Right atrium auricular region (tissue), 2 donors: Measurements from ENCODE around the gene DHRS4. TPM values are rescaled to one million over a fixed set of nuclear protein-coding genes. Genes with fewer than 3 reads are reported as not detected.

ENCODE experiments used
- DNase-seq: peaks from one replicate; pipeline ENCODE4 v3.0.0-alpha.2; 2019; ENCODE audit warnings: low spot score
- H3K27ac ChIP-seq, 2 donors: fragments of 200-600 bp; sonication (generic); 1 replicate in 1 of 2; 2 replicates in 1 of 2; pipeline ENCODE4 v1.5.1; 2016 to 2019
- H3K27me3 ChIP-seq, 2 donors: fragments of 200-600 bp; sonication (generic); one replicate each; pipeline versions ENCODE4 v1.5.1 to v1.6.0; 2017 to 2019
- H3K36me3 ChIP-seq: fragments of 200-600 bp; sonication (generic); one replicate; pipeline ENCODE4 v1.5.1; 2016
- H3K4me1 ChIP-seq, 2 donors: fragments of 200-600 bp; sonication (generic); one replicate each; pipeline versions ENCODE4 v1.5.1 to v1.6.0; 2017 to 2019
- H3K4me3 ChIP-seq, 2 donors: fragments of 200-600 bp; sonication (generic); 1 replicate in 1 of 2; 2 replicates in 1 of 2; pipeline ENCODE4 v1.5.1; 2017 to 2019; ENCODE audit warnings: mild to moderate bottlenecking in 1 of 2, moderate library complexity in 1 of 2
- H3K9me3 ChIP-seq, 2 donors: fragments of 200-600 bp; sonication (generic); one replicate each; pipeline ENCODE4 v1.5.1; 2019
- total RNA-seq, 2 donors: library from RNA; depleted of rRNA; stranded (reverse); fragments of >200 nt; gene quantifications; one replicate each; pipeline ENCODE4 v1.1.0, GENCODE V29; 2016
- TF ChIP-seq, protein P1 (sequence below), 2 donors: fragments of 200-600 bp; sonication (generic); IDR thresholded peaks; one replicate each; pipeline ENCODE4 v1.5.1; 2019; ENCODE audit warnings: antibody characterized with exemption in 2 of 2

Gene DHRS4
- total RNA-seq, 2 donors from 2014 or later: 29.6 to 38.8 TPM

GRCh38 chr14:23930742-23931141, 22.8 kb upstream of the DHRS4 start:
- peak; percentile 68 for DNase-seq
- Histone ChIP-seq H3K4me3 (no peak overlapping the region), H3K36me3 (no peaks in the 10 kb centered on the region), H3K27me3 (no peaks in the 10 kb centered on the region), H3K4me1 (peaks cover 0 to 7% of the 10 kb centered on the region in 2 donors), H3K27ac (no peak overlapping the region), H3K9me3 (no peaks in the 10 kb centered on the region)
- TF ChIP-seq, protein P1, sequence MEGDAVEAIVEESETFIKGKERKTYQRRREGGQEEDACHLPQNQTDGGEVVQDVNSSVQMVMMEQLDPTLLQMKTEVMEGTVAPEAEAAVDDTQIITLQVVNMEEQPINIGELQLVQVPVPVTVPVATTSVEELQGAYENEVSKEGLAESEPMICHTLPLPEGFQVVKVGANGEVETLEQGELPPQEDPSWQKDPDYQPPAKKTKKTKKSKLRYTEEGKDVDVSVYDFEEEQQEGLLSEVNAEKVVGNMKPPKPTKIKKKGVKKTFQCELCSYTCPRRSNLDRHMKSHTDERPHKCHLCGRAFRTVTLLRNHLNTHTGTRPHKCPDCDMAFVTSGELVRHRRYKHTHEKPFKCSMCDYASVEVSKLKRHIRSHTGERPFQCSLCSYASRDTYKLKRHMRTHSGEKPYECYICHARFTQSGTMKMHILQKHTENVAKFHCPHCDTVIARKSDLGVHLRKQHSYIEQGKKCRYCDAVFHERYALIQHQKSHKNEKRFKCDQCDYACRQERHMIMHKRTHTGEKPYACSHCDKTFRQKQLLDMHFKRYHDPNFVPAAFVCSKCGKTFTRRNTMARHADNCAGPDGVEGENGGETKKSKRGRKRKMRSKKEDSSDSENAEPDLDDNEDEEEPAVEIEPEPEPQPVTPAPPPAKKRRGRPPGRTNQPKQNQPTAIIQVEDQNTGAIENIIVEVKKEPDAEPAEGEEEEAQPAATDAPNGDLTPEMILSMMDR (IDR thresholded peaks at IDR 0.05): no peak

DNA sequence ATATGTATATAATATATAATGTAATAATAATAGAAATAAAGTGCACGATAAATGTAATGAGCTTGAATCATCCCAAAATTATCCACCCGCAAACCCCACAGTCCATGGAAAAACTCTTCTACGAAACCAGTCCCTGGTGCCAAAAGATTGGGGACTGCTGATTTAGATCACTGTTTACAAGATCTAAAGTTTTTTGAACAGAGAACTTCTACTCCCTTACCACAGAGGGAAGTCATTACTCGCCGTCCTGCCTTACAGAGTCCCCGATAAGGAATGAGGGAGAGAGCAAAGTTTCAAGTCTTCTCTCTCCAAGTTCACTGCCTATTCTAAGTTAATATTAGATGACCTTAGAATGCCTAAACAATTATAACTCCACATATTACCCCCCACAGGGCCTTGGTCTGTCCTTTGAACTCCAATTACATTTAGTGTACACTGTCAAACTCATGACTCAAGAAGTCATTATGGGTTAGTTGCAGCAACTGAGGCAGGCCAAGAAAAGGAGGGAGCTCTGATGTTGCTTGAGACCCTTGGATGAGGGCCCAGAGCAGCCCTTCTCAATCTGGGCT, 21.8 kb upstream of the DHRS4 start:
- H3K36me3 ChIP-seq: no peaks in the 10 kb centered on the region
- no peak overlapping the region for H3K27ac ChIP-seq
- H3K27me3 ChIP-seq: no peaks in the 10 kb centered on the region
- DNase-seq: no peak
- TF ChIP-seq, protein P1 (IDR thresholded peaks at IDR 0.05): no peak
- no peak overlapping the region for H3K4me3 ChIP-seq
- H3K9me3 ChIP-seq: no peaks in the 10 kb centered on the region
- peaks cover 0 to 7% of the 10 kb centered on the region in 2 donors for H3K4me1 ChIP-seq

- Histone ChIP-seq H3K4me3 (no peak overlapping the region), H3K9me3 (no peaks in the 10 kb centered on the region), H3K27me3 (no peaks in the 10 kb centered on the region), H3K36me3 (no peaks in the 10 kb centered on the region), H3K4me1 (peaks cover 0 to 7% of the 10 kb centered on the region in 2 donors), H3K27ac (no peak overlapping the region)
- no peak for DNase-seq
- TF ChIP-seq, protein P1 (IDR thresholded peaks at IDR 0.05): no peak
Measured at GRCh38 chr14:23932639-23933038, 20.9 kb upstream of the DHRS4 start.

DNA sequence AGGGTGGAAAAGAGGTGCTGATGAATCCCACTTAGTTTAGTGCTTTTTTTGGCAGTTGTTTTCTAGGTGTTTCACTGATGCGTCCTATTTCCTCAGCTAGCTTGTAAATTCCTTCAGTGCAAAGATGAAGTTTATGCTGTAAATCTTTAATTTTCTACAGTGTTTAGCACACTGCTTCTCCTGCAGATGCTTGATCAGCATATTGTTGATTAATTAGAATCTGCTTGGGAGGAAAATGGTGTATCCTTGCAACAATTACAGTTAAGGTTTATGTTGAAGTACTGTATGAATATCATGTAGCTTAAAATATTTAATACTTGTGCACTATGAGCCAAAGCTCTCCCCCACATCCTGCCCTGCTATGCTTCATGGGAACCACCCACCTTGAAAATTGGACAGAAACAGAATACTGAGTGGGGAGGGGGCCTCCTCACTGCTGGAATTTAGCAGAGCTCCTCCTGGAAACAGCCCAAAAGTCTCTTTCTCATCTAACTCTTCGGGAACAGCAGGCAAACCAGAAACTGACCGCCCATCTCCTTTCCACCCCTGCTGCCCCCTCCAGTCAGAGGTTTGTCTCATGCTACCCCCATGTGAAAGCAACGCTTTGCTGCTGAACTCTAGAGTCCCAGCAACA, 20.3 kb upstream of the DHRS4 start:
- Histone ChIP-seq H3K4me1 (peaks cover 0 to 7% of the 10 kb centered on the region in 2 donors), H3K27me3 (no peaks in the 10 kb centered on the region), H3K9me3 (no peaks in the 10 kb centered on the region), H3K27ac (no peak overlapping the region), H3K36me3 (no peaks in the 10 kb centered on the region), H3K4me3 (no peak overlapping the region)
- TF ChIP-seq, protein P1 (IDR thresholded peaks at IDR 0.05): no peak
- no peak for DNase-seq

DNA sequence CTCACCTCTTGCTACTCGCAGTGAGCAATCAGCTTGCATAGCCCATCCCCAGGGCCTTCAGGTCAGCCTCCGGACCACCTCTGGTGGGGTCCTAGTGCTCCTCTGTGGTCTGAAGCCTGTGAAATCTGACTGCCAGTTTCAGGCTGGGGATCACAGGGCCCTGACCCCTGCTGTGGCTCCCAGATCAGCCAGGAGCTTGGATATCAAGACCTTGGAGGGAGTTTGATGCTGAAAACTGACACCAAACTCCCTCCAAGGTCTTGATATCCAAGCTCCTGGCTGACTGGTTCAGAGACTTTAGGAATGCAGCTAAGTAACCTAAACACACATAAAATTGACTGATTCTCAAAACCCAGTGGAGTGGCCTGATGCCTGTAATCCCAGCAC, 19.8 kb upstream of the DHRS4 start:
- H3K27ac ChIP-seq: no peak overlapping the region
- no peaks in the 10 kb centered on the region for H3K9me3 ChIP-seq
- no peak for DNase-seq
- H3K4me1 ChIP-seq: peaks cover 0 to 7% of the 10 kb centered on the region in 2 donors
- no peak overlapping the region for H3K4me3 ChIP-seq
- TF ChIP-seq, protein P1 (IDR thresholded peaks at IDR 0.05): no peak
- H3K27me3 ChIP-seq: no peaks in the 10 kb centered on the region
- no peaks in the 10 kb centered on the region for H3K36me3 ChIP-seq

DNA sequence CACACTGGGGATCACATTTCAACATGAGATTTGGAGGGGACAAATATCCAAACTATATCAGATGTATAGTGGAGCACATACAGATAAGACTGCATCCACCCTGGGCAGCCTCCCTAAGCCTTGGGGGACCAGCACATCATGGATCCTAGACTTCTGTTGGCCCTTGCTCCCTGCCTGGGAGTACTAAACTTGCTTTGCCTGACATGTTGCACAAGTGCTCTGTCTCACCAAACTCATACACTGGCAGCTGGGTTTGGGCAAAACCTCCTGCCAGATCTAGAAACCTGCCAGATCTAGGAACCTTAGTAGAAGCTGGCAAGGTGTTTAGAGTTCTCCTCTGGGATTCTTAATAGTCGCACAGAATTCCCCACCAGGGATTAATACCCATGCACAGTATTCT, 18.4 kb upstream of the DHRS4 start:
- no peaks in the 10 kb centered on the region for H3K27me3 ChIP-seq
- no peak overlapping the region for H3K27ac ChIP-seq
- H3K36me3 ChIP-seq: peaks cover 3% of the 10 kb centered on the region
- no peak for DNase-seq
- TF ChIP-seq, protein P1 (IDR thresholded peaks at IDR 0.05): no peak
- H3K4me1 ChIP-seq: peaks cover 0 to 1% of the 10 kb centered on the region in 2 donors
- H3K9me3 ChIP-seq: no peaks in the 10 kb centered on the region
- no peak overlapping the region for H3K4me3 ChIP-seq
